ENCODE measurements around the gene NCAPD3. TPM values are rescaled to one million over a fixed set of nuclear protein-coding genes. Genes with fewer than 3 reads are reported as not detected.

Gene NCAPD3
- total and polyA plus RNA-seq, 9 of the 15 experiments (the other 6 are each of a cell fraction or from before 2014, with no cell fraction given): 23.6 to 80.6 (median 58.6) TPM

GRCh38 chr11:134173296-134173695 lies 50.5 kb downstream of the NCAPD3 start:
- Histone ChIP-seq H3K36me3 (ENCODE audit: control insufficient read depth, insufficient read depth, low read length) (peaks cover 97% of the 10 kb centered on the region), H3K9me1 (ENCODE audit: control insufficient read depth, insufficient read depth, low read length) (no peaks in the 10 kb centered on the region), H3K4me1 (replicated peaks in 1 of 2; ENCODE audit: control insufficient read depth in 2 of 2, insufficient read depth in 2 of 2, low read length in 2 of 2) (no peaks in the 10 kb centered on the region), H4K20me1 (replicated peaks; ENCODE audit: control insufficient read depth, insufficient read depth, low read length) (no peaks in the 10 kb centered on the region), H3K4me2 (ENCODE audit: insufficient read depth, low read length) (no peak overlapping the region), H3K4me3 (no peak overlapping the region), H3K27ac (ENCODE audit: extremely low read depth, low read depth, low read length) (no peak overlapping the region), H3K27me3 (ENCODE audit: control insufficient read depth in 2 of 2, insufficient read depth in 2 of 2, low read length in 2 of 2) (no peaks in the 10 kb centered on the region), H3K79me2 (ENCODE audit: control insufficient read depth, insufficient read depth, low read length) (no peaks in the 10 kb centered on the region), H3K9ac (ENCODE audit: insufficient read depth in 1 of 2, low read depth in 2 of 2, low read length in 2 of 2) (no peak overlapping the region), H3K9me3 (replicated peaks; ENCODE audit: control insufficient read depth, insufficient read depth, low read depth, low read length) (no peaks in the 10 kb centered on the region), H2AFZ (ENCODE audit: low read depth, low read length) (no peak overlapping the region)
- ChIA-PET CTCF (ENCODE audit: low intra/inter-chr PET ratio) (no interaction called here), POLR2A (interaction anchor here (0.6 kb wide), 1 partner anchor 21 kb away, joined by 3 read pairs; no protein-coding TSS in a partner anchor)
- intact Hi-C loops (cut with micrococcal nuclease): no loop called here
- FAIRE-seq (no peak), DNase-seq (ENCODE audit: extremely low read depth in 1 of 4, low spot score in 3 of 4) (no peak), ATAC-seq (no peak)
- no TSS peak for BruUV-seq (replicated peaks)
- in situ Hi-C loops (cut with MboI): no loop called here
- 89% methylated on average over 4 of the region's 5 CpGs for WGBS (ENCODE audit: insufficient coverage, low coverage, missing lambda C conversion rate)
- TF ChIP-seq MEIS2 (IDR thresholded peaks at IDR 0.05; ENCODE audit: partially characterized antibody): no peak
- TF ChIP-seq GABPA (tag; conservative IDR thresholded peaks at IDR 0.05; ENCODE audit: low read depth): no peak
- TF ChIP-seq PRMT5 (CRISPR knock-in tag; IDR thresholded peaks at IDR 0.05): no peak
- TF ChIP-seq HDAC2 (IDR thresholded peaks at IDR 0.05): no peak
- TF ChIP-seq ZNF280B (CRISPR knock-in tag; IDR thresholded peaks at IDR 0.05): no peak
- TF ChIP-seq PHF21A (IDR thresholded peaks at IDR 0.05; ENCODE audit: borderline replicate concordance, low read depth): no peak
- no peak for TF ChIP-seq BHLHE40 (IDR thresholded peaks at IDR 0.05; ENCODE audit: low read length)
- TF ChIP-seq TAF9B (IDR thresholded peaks at IDR 0.05; ENCODE audit: partially characterized antibody): no peak
- TF ChIP-seq CUX1 (CRISPR knock-in tag; IDR thresholded peaks at IDR 0.05): no peak
- TF ChIP-seq ZZZ3 (IDR thresholded peaks at IDR 0.05): no peak
- no peak for TF ChIP-seq NCOR1 (IDR thresholded peaks at IDR 0.05)
- TF ChIP-seq NFE2 (IDR thresholded peaks at IDR 0.05; ENCODE audit: low read depth): no peak
- TF ChIP-seq ZNF140 (CRISPR knock-in tag; IDR thresholded peaks at IDR 0.05): no peak
- no peak for TF ChIP-seq TRIM25 (IDR thresholded peaks at IDR 0.05; ENCODE audit: borderline replicate concordance)
- no peak for TF ChIP-seq YBX1 (IDR thresholded peaks at IDR 0.05)
- TF ChIP-seq PTBP1 (IDR thresholded peaks at IDR 0.05; ENCODE audit: low read depth, low read length): no peak
- TF ChIP-seq PYGO2 (tag; IDR thresholded peaks at IDR 0.05): no peak
